DMS 273 (cell line): ENCODE results near the gene ABCA13.

ENCODE experiments used
- DNase-seq: peaks from one replicate; lab custom pipeline; 2025; ENCODE audit not compliant: unreplicated experiment; lab: John Stamatoyannopoulos, UW

ABCA13 gene

GRCh38 chr7:48426331-48426965, 255.2 kb downstream of the ABCA13 start:
- no peak for DNase-seq

- no peak for DNase-seq
Observed at GRCh38 chr7:48426966-48427555, 255.8 kb downstream of the ABCA13 start.

- no peak for DNase-seq
Observed at GRCh38 chr7:48427671-48428070, 256.4 kb downstream of the ABCA13 start.

- no peak for DNase-seq
Observed at GRCh38 chr7:48428091-48428684, 256.9 kb downstream of the ABCA13 start.

GRCh38 chr7:48429117-48429516, 257.9 kb downstream of the ABCA13 start:
- no peak for DNase-seq

- no peak for DNase-seq
Observed at GRCh38 chr7:48438206-48438605, 266.9 kb downstream of the ABCA13 start.

- no peak for DNase-seq
Observed at GRCh38 chr7:48441848-48442492, 270.7 kb downstream of the ABCA13 start.

GRCh38 chr7:48443051-48443450, 271.8 kb downstream of the ABCA13 start:
- DNase-seq: no peak

GRCh38 chr7:48446721-48447120, 275.5 kb downstream of the ABCA13 start:
- DNase-seq: no peak

- no peak for DNase-seq
Observed at GRCh38 chr7:48452218-48452617, 281.0 kb downstream of the ABCA13 start.

- no peak for DNase-seq
Observed at GRCh38 chr7:48454750-48455192, 283.5 kb downstream of the ABCA13 start.

- DNase-seq: no peak
Observed at GRCh38 chr7:48455363-48455762, 284.1 kb downstream of the ABCA13 start.

- no peak for DNase-seq
Observed at GRCh38 chr7:48458701-48459524, 287.7 kb downstream of the ABCA13 start.

GRCh38 chr7:48466713-48467112, 295.5 kb downstream of the ABCA13 start:
- no peak for DNase-seq

GRCh38 chr7:48471196-48471595, 299.9 kb downstream of the ABCA13 start:
- no peak for DNase-seq

- no peak for DNase-seq
Observed at GRCh38 chr7:48472640-48473039, 301.4 kb downstream of the ABCA13 start.

- no peak for DNase-seq
Observed at GRCh38 chr7:48473205-48473865, 302.1 kb downstream of the ABCA13 start.

- DNase-seq: no peak
Observed at GRCh38 chr7:48481235-48481634, 310.0 kb downstream of the ABCA13 start.

GRCh38 chr7:48497521-48497920, 326.3 kb downstream of the ABCA13 start:
- no peak for DNase-seq

GRCh38 chr7:48502021-48502420, 330.8 kb downstream of the ABCA13 start:
- DNase-seq: no peak

GRCh38 chr7:48505051-48505450, 333.8 kb downstream of the ABCA13 start:
- no peak for DNase-seq
